ENCODE measurements around the gene CACNA1I.

The CACNA1I gene

DNA sequence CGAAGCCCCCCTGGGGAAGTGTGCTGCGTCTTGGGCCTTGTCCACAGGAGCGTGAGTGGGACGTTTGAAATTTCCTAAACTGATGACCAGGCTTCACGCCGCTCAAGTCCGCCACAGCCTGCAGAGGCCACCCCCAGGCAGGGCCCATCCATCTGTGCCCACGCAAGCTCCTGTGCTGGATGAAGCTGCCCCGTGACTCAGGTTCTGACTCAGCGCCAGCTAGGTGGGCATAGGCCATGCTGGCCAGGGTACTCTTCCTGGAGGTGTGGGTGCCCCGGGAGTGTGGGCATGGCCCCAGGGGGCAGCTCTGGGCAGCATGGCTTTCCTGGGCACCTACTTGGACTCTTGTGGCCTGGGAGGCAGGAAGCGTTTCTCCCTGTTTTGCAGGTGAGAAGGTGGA is 134.8 kb downstream of the CACNA1I start:
- no peak for DNase-seq

- no peak for DNase-seq
Measured at GRCh38 chr22:39706376-39707140, 136.0 kb downstream of the CACNA1I start.

- no peak for DNase-seq
Measured at GRCh38 chr22:39707351-39707750, 136.8 kb downstream of the CACNA1I start.

DNA sequence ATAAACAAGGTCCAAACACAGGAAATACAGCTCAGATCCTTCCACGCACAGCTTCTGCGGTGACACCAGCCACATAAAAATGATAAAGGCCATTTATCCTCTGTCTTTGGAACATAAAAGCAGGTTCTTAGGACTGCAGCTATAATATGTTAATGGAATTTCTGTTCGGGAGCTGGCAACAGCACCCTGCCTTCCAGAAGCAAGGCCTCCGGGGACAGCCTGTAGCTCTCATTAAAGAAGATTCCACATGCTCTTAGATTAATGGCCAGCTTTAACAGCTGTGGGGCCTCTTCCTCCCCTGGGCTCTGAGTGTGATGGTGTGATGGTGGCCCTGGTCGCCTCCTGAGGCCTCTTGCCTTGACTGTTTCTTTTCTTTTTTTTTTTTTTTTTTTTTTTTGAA is 137.3 kb downstream of the CACNA1I start:
- no peak for DNase-seq

DNA sequence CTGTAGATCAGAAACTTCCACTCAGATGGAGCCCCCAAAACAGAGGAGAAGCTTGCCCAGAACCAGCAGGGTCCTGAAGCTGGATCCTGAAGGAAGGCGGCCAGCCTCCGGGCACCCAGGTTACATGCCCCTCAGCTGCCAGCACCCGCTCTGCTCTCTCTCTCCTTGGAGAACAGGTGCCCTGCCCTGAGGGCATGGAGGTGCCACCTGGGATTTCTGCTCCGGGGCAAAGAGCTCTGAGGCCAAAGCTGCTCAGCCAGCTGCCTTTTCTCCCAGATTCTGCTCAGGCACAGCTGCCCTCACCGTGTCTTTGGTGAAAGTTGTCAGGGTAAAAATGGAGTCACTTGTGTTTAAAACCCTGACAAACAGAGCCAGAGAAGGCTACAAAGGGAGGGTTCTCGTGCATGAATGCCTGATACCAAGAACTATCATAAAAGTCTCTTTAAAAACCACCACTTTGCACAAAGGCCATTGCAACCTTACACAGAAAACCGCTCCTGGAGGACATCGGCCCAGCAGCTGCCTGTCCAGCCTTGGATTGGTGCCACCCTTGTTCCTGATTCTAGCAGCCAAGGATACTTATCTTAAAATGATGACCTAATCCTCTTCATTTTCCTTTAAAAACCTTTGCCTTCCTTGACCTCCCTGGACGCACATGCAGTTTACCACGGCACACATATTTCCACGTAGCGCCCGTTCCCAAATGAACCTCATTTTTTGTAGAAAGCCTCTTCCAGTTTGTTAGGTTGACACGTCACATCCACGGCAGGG is 140.0 kb downstream of the CACNA1I start:
- DNase-seq = no peak

GRCh38 chr22:39712081-39712480 is 141.5 kb downstream of the CACNA1I start:
- no peak for DNase-seq

DNA sequence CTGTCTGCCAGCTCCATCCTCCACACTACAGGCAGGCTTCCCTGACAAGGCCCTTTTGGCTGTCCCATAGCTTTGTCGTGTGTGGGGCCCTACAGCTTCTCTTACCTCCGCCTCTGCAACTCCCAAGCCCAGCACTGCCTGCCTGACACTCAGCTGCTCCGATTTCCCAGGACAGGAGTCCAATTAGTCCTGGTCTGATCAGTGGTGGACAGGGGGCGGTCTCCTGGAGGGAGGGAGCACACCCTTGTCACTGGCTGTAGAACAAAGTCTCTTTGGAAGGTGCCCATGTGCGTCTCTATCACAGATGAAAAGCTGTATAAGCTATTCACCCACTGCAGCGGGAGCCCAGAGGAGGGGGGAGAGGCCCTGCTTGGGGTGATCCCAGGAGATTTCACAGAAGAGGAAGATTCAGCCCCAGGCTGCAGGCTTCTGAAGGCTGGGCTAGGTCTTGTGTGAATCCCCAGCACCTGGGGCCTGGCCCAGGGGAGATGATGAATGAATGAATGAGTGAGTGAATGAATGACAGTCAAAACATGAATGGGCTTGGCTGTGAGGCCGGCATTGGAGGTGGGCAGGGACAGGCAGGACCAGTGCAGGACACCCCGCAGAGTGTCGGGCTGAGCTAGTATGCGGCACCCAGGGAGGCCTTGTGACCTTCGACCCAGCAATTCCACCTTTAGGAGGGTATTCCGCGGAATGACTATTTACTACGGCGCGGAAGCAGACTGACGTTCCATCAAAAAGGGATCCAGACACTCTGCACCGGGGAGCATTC is 142.4 kb downstream of the CACNA1I start:
- no peak for DNase-seq

DNA sequence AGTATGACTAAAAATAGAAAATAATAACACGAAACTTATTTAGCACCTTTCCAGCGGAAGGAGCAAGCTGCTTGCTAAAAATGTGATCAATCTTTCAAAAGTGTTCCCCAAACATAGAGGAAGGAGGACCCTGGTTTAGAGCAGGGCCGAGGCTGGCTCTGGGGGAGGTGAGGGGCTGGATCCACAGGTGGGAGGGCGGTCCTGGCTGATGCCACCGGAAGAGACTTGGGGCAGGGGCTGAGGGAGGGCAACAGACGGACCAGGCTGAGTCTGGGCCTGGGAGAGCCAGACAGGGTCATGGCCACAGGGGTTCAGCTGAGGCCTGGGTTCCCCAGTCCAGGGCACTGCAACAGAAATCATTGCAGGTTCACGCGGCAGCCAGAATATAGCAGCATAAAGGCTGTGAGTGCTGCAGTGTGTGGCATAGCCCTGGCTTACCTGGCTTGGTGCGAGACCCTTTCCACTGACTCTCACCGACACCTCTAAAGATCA is 143.3 kb downstream of the CACNA1I start:
- DNase-seq = no peak

DNA sequence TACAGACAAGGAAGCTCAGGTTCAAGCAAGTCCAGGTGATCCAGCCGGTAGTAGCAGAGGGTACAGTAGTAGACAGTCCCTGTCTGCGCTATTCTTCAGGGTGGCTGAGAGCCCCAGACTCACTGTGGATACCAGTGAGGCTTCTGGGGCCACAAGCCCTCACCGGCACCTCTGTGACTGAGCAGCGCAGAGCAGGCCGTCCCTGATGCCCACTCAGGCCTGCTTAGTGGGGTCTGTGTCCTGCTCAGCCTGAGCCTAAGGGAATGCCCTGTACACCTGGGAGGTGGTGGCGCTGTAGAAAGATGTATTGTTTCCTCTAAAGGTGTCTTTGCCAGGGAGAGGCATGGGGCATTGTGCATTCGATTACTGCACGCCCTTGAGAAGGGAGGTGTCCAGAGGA is 143.8 kb downstream of the CACNA1I start:
- no peak for DNase-seq

DNA sequence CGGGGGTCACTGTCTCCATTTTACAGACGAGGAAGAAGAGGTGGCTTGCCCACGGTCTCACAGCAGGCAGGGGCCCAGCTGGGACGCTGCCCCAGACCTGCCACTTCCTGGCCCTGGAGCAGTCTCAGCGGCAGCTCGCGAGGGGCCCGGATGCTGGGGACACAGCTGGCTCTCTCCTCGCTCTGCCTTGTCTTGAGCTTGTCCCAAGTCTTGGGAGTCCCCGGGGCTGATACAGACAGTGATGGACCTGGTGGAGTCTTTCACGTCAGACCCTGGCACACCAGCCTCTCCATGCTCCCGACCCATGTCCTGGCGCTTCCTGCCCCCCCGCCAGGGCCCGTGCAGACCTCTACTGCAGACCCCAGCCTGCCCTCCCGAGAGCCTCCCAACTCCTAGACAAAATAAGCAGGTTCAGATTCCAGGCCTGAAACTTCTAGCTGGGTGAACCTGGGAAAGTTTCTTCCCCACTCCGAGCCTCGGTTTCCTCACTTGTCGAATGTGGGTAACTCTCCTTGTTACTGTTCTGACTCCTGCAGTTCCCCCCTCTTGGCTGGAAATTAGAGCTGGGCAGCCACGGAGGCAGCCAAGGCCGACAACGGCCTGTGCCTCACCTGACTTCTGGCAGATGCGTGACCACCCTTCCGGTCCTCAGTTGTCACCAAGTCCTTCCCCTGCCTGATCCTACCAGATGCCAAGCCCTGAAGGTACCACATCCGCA is 145.4 kb downstream of the CACNA1I start:
- no peak for DNase-seq

- DNase-seq = no peak
Measured at GRCh38 chr22:39716534-39716933, 146.0 kb downstream of the CACNA1I start.

DNA sequence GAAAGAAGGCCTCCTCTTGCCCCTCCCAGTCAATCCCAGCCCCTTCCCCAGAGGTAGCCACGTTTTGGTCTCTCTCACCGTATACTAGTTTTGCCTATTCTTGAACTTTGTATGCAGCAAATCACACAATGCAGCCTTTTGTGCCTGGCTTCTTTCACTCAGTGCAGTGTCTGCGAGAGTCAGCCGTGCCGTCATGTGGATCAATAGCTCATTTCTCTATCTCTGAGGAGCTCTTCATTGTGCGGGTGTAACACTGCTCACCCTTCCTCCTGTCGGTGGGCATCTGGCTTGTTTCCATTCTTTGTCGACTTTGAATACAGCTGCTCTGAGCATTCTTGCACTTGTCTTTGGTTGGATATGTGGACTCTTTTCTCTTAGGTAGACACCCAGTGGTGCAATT is 146.5 kb downstream of the CACNA1I start:
- DNase-seq = no peak

DNA sequence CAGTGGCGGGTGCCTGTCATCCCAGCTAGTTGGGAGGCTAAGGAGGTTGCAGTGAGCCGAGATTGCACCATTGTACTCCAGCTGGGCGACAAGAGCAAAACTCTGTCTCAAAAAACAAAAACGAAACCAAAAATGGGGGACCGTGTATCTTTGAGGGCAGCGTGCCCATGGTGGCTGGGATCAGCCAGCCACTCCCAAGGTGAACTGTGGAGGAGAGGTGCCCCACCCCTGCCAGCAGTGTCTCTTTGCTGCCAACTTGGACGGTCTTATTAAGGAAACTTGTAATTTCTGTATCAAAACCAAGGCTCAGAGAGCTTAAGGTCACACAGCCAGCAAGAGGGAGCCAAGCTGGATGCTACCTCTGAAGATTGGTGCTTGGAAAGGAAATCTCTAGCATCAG is 147.7 kb downstream of the CACNA1I start:
- no peak for DNase-seq

GRCh38 chr22:39718921-39719475 is 148.4 kb downstream of the CACNA1I start:
- no peak for DNase-seq

DNA sequence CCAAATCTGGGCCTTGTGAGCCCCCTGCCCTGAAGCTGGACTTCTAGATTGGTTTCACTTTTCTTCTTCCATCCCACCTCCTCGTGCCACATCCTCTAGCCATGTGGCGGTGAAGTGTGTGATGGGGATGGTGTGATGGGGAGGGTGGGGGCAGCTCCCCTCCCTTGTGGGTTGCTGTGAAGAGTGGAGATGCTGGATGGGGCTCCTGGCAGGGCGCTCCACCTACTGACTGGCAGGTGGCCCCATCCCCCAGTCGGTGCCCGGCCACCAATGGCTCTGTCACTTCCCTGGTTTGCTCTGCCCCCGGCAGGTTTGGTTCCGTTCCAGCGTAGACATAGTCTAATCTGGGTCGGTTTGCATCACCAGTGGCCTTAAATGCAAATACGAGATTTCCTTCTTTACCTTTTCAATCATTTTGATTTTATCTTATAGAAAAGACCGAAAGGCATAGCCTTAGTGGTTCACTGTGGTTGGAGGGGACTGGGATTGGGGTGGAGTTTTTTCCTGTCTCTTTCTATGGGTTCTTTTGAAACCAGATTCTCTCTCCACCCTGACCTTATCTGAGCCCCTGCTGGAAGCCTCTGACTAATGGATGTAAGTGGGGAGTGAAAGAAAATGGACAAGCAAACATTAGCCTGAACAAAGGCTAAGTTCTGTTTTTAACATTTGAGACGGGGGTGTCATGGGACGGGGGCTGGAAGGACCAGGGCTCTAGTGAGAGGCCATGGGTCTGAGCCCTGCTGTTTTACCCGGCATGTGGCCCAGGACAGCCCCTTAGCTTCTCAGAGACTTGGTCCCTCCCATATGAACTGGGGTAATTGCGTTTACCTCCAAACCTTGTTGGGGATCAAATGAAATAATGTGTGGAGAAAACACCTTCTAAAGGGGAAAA is 149.3 kb downstream of the CACNA1I start:
- DNase-seq = no peak

DNA sequence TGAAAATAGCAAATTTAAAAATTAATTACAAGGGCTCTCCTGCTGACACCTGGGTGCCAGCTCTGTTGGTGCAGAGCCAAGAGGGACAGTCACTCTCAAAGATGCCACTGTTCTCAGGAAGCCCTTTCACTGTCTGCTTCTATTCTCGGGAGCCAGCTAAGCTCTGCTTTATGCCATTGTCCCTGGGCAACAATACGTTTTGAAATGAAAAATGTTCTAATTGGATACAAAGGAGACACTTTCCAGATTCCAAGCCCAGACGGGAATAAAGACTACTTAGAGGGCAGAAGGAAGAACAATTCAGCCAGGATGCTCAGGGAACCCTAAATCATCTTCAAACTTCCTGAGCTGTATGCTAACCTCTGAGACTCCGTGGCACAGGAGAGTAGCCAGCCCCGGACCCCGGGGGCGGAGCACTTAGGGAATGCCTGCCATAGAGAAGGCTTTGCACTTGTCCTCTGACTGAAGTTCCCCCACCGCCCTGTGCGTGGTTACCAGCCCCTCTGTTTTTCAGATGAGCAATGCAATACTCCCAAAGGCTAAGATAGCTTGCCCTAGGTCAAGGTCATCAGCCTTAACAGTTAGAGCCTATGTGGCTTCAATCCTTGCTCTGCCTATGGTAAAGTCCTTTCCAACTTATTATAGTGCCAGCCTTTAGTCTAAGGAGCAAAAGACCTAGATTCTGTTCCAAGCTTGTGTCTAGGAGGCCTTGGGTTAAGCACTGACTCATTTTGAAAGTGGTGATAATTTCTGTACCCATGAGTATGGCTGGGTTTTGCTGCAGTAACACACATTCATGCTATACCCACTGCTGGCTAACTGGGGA is 150.9 kb downstream of the CACNA1I start:
- DNase-seq = no peak

DNA sequence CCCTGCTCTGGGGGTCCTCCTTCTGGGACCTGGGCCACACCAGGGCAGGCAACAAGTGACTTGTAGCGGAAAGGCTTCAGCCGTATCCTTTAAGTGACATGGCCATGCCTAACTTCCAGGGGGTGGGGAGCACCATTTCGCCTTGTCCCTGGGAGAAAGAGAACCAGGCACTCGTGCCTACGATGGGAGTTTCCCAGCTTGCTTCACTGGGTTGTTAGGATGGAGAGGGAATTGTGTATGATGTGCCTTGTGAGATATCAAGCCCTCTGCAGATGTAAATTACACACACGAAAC is 151.4 kb downstream of the CACNA1I start:
- DNase-seq = no peak

DNA sequence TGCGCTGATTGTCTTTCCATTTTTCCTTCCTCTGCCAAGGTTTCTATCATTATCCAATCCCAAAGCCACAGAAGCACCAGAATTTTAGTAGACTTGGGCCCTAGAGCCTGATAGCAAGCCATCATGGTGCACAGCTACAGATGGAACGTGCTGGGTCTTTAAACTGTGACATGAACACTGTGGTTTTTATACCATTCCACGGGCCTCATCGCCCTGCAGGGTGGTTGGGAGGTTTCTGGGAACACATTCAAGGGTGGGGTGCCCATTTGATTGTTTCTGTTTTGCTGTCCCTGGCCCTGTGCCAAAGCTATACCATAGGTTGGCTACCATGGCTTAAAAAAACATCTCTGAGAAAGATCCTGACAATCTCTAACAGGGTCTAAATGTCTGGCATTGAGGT is 151.9 kb downstream of the CACNA1I start:
- DNase-seq = no peak

DNA sequence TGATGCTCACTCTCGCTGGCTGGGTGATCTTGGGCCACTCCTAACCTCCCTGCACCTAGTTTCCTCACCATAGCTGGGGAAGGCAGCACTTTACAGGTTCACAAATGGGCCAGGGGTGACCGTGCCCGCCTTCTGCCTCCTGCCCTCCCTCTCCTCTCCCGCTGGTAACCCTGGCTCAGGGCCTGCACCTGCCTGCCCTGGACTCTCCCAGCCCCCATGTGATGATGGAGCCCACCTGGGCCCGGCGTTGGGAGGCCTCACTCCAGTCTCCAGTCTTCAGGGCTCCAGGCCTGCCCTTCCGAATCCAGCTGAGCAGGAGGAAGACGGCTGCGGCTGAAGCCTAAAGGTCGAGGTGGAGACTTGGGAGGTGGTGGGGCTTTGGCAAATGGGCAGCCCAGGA is 152.9 kb downstream of the CACNA1I start:
- no peak for DNase-seq

- DNase-seq = no peak
Measured at GRCh38 chr22:39723899-39724351, 153.4 kb downstream of the CACNA1I start.

- DNase-seq = peak; percentile 21
Measured at GRCh38 chr22:39724390-39724789, 153.8 kb downstream of the CACNA1I start.
